Epithelial cell of proximal tubule (primary cell): ENCODE results near the gene SPEM2. TPM values are rescaled to one million over a fixed set of nuclear protein-coding genes. Genes with fewer than 3 reads are reported as not detected.

Source experiments
- DNase-seq: peaks from one replicate; pipeline ENCODE4 v3.0.0-alpha.2; 2011; ENCODE audit warnings: low read depth
- H3K4me3 ChIP-seq: 2 replicates; pipeline ENCODE4 v1.5.1; 2011; ENCODE audit warnings: low read depth, mild to moderate bottlenecking, low read length
- CTCF ChIP-seq: conservative IDR thresholded peaks from 2 replicates; pipeline ENCODE4 v1.5.1; 2012; ENCODE audit warnings: low read depth, mild to moderate bottlenecking, low read length
- total RNA-seq: library from RNA; depleted of rRNA; stranded (reverse); fragments of >200 nt; gene quantifications from 2 replicates; pipeline ENCODE4 v1.2.3, GENCODE V29; 2015

Gene SPEM2
- total RNA-seq, 1 donor from 2014 or later, result not detected

DNA sequence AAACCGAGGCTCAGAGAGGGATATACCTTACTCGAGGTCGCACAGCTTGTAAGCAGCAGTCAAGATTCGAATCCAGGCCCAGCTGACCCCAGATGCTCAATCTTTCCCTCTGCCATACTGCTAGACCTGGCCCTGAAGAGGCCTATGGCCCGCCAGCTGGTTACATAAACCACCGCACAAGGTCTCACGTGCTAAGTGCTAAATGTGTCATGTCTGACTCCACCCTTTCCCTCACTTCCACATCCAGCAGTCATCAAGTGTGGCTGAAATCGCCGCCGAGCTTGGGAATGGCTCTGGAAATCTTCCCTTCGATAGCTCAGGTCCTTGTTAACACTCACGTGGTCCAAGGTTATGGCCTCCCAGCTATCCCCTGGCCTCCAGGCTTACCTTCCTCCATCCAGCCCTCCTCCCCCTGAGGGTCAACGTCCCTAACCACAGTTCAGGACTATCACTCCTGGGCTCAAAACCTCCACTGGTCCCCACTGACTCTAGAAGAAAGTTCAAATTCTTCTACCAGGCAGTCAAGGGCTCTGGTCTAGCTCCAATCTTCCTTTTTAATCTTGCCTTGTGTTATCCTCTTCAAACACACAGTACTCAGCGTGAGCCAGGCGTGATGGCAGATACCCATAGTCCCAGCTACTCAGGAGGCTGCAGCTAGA lies 50.5 kb downstream of the SPEM2 start:
- no peak for TF ChIP-seq CTCF
- DNase-seq, result no peak
- H3K4me3 ChIP-seq, result no peak overlapping the region

GRCh38 chr17:7476494-7476893 lies 51.1 kb downstream of the SPEM2 start:
- H3K4me3 ChIP-seq, result no peak overlapping the region
- TF ChIP-seq CTCF, result no peak
- no peak for DNase-seq

GRCh38 chr17:7476951-7477350 lies 51.5 kb downstream of the SPEM2 start:
- TF ChIP-seq CTCF, result no peak
- H3K4me3 ChIP-seq, result no peak overlapping the region
- DNase-seq, result no peak

Other genes starting within 250 kb of the SPEM2 start
- 0.72 and 5.1 TPM in 2 replicates for gene ASGR1, start 246.2 kb upstream of the SPEM2 start, total RNA-seq
- 2.6 and 7.8 TPM in 2 replicates for gene DLG4, start 205.8 kb upstream of the SPEM2 start, total RNA-seq
- 320 and 573 TPM in 2 replicates for gene ACADVL, start 205.7 kb upstream of the SPEM2 start, total RNA-seq
- 46.5 and 68.0 TPM in 2 replicates for gene DVL2, start 191.1 kb upstream of the SPEM2 start, total RNA-seq
- gene PHF23, start 186.2 kb upstream of the SPEM2 start, total RNA-seq, result 27.1 and 42.8 TPM in 2 replicates
- gene GABARAP, start 183.2 kb upstream of the SPEM2 start, total RNA-seq, result 298 and 570 TPM in 2 replicates
- gene CTDNEP1, start 173.9 kb upstream of the SPEM2 start, total RNA-seq, result 36.4 and 58.5 TPM in 2 replicates
- 37.0 and 54.8 TPM in 2 replicates for gene ELP5, start 173.4 kb upstream of the SPEM2 start, total RNA-seq
- 105 and 200 TPM in 2 replicates for gene CLDN7, start 163.1 kb upstream of the SPEM2 start, total RNA-seq
- gene SLC2A4, start 143.9 kb upstream of the SPEM2 start, total RNA-seq, result 0.23 and 0.36 TPM in 2 replicates
- gene YBX2, start 131.0 kb upstream of the SPEM2 start, total RNA-seq, result 0.14 and 0.35 TPM in 2 replicates
- 353 and 817 TPM in 2 replicates for gene EIF5A, start 118.0 kb upstream of the SPEM2 start, total RNA-seq
- gene GPS2, start 110.3 kb upstream of the SPEM2 start, total RNA-seq, result 91.5 and 104 TPM in 2 replicates
- 13.4 and 19.3 TPM in 2 replicates for gene NEURL4, start 96.3 kb upstream of the SPEM2 start, total RNA-seq
- 0.81 and 1.4 TPM in 2 replicates for gene ACAP1, start 89.1 kb upstream of the SPEM2 start, total RNA-seq
- gene KCTD11, start 73.5 kb upstream of the SPEM2 start, total RNA-seq, result 9.8 and 12.3 TPM in 2 replicates
- gene TMEM95, start 70.5 kb upstream of the SPEM2 start, total RNA-seq, result not detected in 2 replicates
- gene TNK1, start 44.5 kb upstream of the SPEM2 start, total RNA-seq, result 5.4 and 7.3 TPM in 2 replicates
- gene PLSCR3, start 31.1 kb upstream of the SPEM2 start, total RNA-seq, result 33.0 and 59.0 TPM in 2 replicates
- gene TMEM256, start 21.5 kb upstream of the SPEM2 start, total RNA-seq, result 134 and 163 TPM in 2 replicates
- 2.5 and 10.3 TPM in 2 replicates for gene NLGN2, start 17.8 kb upstream of the SPEM2 start, total RNA-seq
- not detected in 2 replicates for gene SPEM1, start 5.3 kb upstream of the SPEM2 start, total RNA-seq
- gene SPEM3, start 3.2 kb downstream of the SPEM2 start, total RNA-seq, result not detected in 2 replicates
- gene TMEM102, start 9.8 kb downstream of the SPEM2 start, total RNA-seq, result 24.6 and 25.0 TPM in 2 replicates
- 0.51 and 11.5 TPM in 2 replicates for gene FGF11, start 13.9 kb downstream of the SPEM2 start, total RNA-seq
- 21.3 and 30.7 TPM in 2 replicates for gene CHRNB1, start 19.4 kb downstream of the SPEM2 start, total RNA-seq
- gene ZBTB4, start 54.0 kb downstream of the SPEM2 start, total RNA-seq, result 17.9 and 24.6 TPM in 2 replicates
- not detected in 2 replicates for gene SLC35G6, start 55.8 kb downstream of the SPEM2 start, total RNA-seq
- gene POLR2A, start 58.8 kb downstream of the SPEM2 start, total RNA-seq, result 30.3 and 30.5 TPM in 2 replicates
- gene TNFSF12, start 123.4 kb downstream of the SPEM2 start, total RNA-seq, result 25.2 and 31.8 TPM in 2 replicates
- gene TNFSF13, start 133.1 kb downstream of the SPEM2 start, total RNA-seq, result 5.2 and 6.4 TPM in 2 replicates
- gene SENP3, start 136.3 kb downstream of the SPEM2 start, total RNA-seq, result 62.9 and 113 TPM in 2 replicates
- 10.7 and 16.7 TPM in 2 replicates for gene CD68, start 154.0 kb downstream of the SPEM2 start, total RNA-seq
- 236 and 272 TPM in 2 replicates for gene MPDU1, start 158.2 kb downstream of the SPEM2 start, total RNA-seq
- 18.7 and 19.0 TPM in 2 replicates for gene SOX15, start 164.5 kb downstream of the SPEM2 start, total RNA-seq
- gene FXR2, start 189.3 kb downstream of the SPEM2 start, total RNA-seq, result 49.9 and 53.6 TPM in 2 replicates
- 32.6 and 43.4 TPM in 2 replicates for gene SAT2, start 202.2 kb downstream of the SPEM2 start, total RNA-seq
- not detected in 2 replicates for gene SHBG, start 204.5 kb downstream of the SPEM2 start, total RNA-seq
- not detected in 2 replicates for gene ATP1B2, start 225.3 kb downstream of the SPEM2 start, total RNA-seq